ENCODE measurements around the gene CLCNKA. TPM values are rescaled to one million over a fixed set of nuclear protein-coding genes. Genes with fewer than 3 reads are reported as not detected.

The CLCNKA gene
- total and polyA plus RNA-seq, 2 of the 8 experiments (the other 6 are each of a cell fraction or from before 2014, with no cell fraction given), result 0.95 to 2.0 TPM

DNA sequence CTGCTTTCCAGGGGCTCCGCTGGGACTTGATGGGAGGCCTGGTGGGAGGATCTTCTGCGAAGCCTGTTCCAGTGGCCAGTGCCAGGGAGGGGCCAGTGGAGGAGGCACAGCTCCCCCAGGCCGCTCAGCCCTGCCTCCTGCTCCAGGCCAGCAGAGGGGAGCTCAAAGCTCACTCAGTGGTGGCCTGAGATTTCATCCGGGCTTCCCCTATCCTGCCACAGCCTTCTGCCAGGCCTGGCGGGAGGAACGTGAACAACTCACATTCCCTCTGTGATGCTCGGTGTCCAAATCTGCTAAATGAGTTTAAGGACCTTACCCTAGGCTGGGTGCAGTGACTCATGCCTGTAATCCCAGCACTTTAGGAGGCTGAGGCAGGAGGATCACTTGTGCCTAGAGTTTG is 25.0 kb downstream of the CLCNKA start:
- Histone ChIP-seq H3K79me1 (ENCODE audit: low read depth, low read length) (no peaks in the 10 kb centered on the region), H3K4ac (replicated peaks; ENCODE audit: insufficient read length, low read depth, low read length) (no peak overlapping the region), H4K20me1 (replicated peaks in 1 of 2; ENCODE audit: control insufficient read depth in 1 of 2, insufficient read depth in 2 of 2, low read length in 2 of 2) (no peaks in the 10 kb centered on the region), H2BK20ac (ENCODE audit: low read length) (no peak overlapping the region), H2AFZ (ENCODE audit: low read length) (no peak overlapping the region), H3K23ac (ENCODE audit: insufficient read length) (no peak overlapping the region), H2BK12ac (ENCODE audit: low read depth, low read length) (no peak overlapping the region), H3K79me2 (ENCODE audit: control insufficient read depth in 1 of 2, insufficient read depth in 2 of 2, low read length in 2 of 2) (no peaks in the 10 kb centered on the region), H2BK15ac (ENCODE audit: low read length) (no peak overlapping the region), H2BK5ac (ENCODE audit: low read depth, low read length) (no peak overlapping the region), H3K4me3 (ENCODE audit: extremely low read depth in 1 of 4, insufficient read depth in 2 of 4, low read depth in 3 of 4, low read length in 4 of 4) (no peak overlapping the region), H4K5ac (ENCODE audit: insufficient read length, low read depth, low read length) (no peak overlapping the region), H2AK5ac (ENCODE audit: low read depth, low read length) (no peak overlapping the region), H3K18ac (ENCODE audit: extremely low read depth, low read length) (no peak overlapping the region), H4K8ac (ENCODE audit: extremely low read depth, insufficient read depth, low read length) (no peak overlapping the region), H3K56ac (replicated peaks; ENCODE audit: insufficient read length, low read depth, low read length) (no peak overlapping the region), H4K91ac (replicated peaks; ENCODE audit: insufficient read length, low read length) (no peak overlapping the region), H2BK120ac (replicated peaks; ENCODE audit: low read depth, low read length) (no peak overlapping the region), H3K36me3 (ENCODE audit: control insufficient read depth in 2 of 4, insufficient read depth in 4 of 4, low read length in 3 of 4) (no peaks in the 10 kb centered on the region), H3K9me3 (ENCODE audit: insufficient read depth in 2 of 2, low read depth in 1 of 2, low read length in 1 of 2) (no peaks in the 10 kb centered on the region), H3K4me2 (ENCODE audit: insufficient read depth in 1 of 2, low read depth in 2 of 2, low read length in 2 of 2) (no peak overlapping the region), H3K27me3 (replicated peaks in 1 of 4; ENCODE audit: control insufficient read depth in 3 of 4, extremely low read depth in 1 of 4, insufficient read depth in 3 of 4, low read length in 3 of 4) (peaks cover 0 to 6% (median 0%) of the 10 kb centered on the region in 4 experiments; a peak in 1 of 7 replicates), H3K27ac (ENCODE audit: low read depth, low read length) (no peak overlapping the region), H3K23me2 (ENCODE audit: low read depth, low read length) (peaks cover 4% of the 10 kb centered on the region), H3K4me1 (replicated peaks in 1 of 4; ENCODE audit: control insufficient read depth in 3 of 4, insufficient read depth in 4 of 4, low read length in 3 of 4) (peaks cover 0 to 22% (median 5%) of the 10 kb centered on the region in 4 experiments; a peak in 6 of 7 replicates), H3K14ac (ENCODE audit: insufficient read length) (no peak overlapping the region), H3K9ac (replicated peaks in 1 of 4; ENCODE audit: extremely low read depth in 1 of 4, low read depth in 3 of 4, low read length in 3 of 4) (no peak overlapping the region)
- ChIA-PET POLR2A (ENCODE audit: partially characterized antibody) (interaction anchor here (0.7 to 0.9 kb wide), 2 partner anchors 10 to 11 kb away, joined by 3 to 4 read pairs; no protein-coding TSS in a partner anchor), CTCF (ENCODE audit: partially characterized antibody) (interaction anchor here (0.5 to 5.6 kb wide), 11 partner anchors 9 to 147 kb away, joined by 3 to 41 read pairs (median 5); partner anchors contain the start of gene FAM131C)
- 77% methylated on average over 7 of the region's 7 CpGs; no CpG with 5 or more reads in 1 of the 2 experiments for WGBS, 2 experiments (ENCODE audit: extremely low coverage in 1 of 2, insufficient coverage in 1 of 2, insufficient read length in 1 of 2, insufficient replicate concordance in 2 of 2, low coverage in 1 of 2, low lambda C conversion rate in 2 of 2, missing lambda C conversion rate in 1 of 2)
- TF ChIP-seq, protein P1, sequence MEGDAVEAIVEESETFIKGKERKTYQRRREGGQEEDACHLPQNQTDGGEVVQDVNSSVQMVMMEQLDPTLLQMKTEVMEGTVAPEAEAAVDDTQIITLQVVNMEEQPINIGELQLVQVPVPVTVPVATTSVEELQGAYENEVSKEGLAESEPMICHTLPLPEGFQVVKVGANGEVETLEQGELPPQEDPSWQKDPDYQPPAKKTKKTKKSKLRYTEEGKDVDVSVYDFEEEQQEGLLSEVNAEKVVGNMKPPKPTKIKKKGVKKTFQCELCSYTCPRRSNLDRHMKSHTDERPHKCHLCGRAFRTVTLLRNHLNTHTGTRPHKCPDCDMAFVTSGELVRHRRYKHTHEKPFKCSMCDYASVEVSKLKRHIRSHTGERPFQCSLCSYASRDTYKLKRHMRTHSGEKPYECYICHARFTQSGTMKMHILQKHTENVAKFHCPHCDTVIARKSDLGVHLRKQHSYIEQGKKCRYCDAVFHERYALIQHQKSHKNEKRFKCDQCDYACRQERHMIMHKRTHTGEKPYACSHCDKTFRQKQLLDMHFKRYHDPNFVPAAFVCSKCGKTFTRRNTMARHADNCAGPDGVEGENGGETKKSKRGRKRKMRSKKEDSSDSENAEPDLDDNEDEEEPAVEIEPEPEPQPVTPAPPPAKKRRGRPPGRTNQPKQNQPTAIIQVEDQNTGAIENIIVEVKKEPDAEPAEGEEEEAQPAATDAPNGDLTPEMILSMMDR (IDR thresholded peaks at IDR 0.05; ENCODE audit: control extremely low read depth in 1 of 3, insufficient read depth in 1 of 3, low read depth in 1 of 3, low read length in 3 of 3), result no peak
- TF ChIP-seq TBP (IDR thresholded peaks at IDR 0.05; ENCODE audit: low read depth, low read length) (no peak), SP1 (IDR thresholded peaks at IDR 0.05; ENCODE audit: low read depth, low read length) (no peak), HDAC6 (IDR thresholded peaks at IDR 0.05; ENCODE audit: low read depth, low read length) (no peak), JUN (IDR thresholded peaks at IDR 0.05; ENCODE audit: low read depth, low read length) (no peak), RNF2 (IDR thresholded peaks at IDR 0.05; ENCODE audit: borderline replicate concordance, low read depth, low read length, missing control alignments, poor library complexity, severe bottlenecking) (no peak), KDM4A (IDR thresholded peaks at IDR 0.05; ENCODE audit: low read depth, low read length, severe bottlenecking) (no peak)
- FAIRE-seq (no peak), DNase-seq (ENCODE audit: low read depth in 1 of 2, low spot score in 2 of 2) (no peak)
